Subcutaneous abdominal adipose tissue (tissue), 5 donors: Measurements from ENCODE around the gene OTUD5.
A peak's percentile ranks its signal among the peaks of the same experiment; 100 is the strongest.

ENCODE experiments used
- H3K27ac ChIP-seq: one replicate; pipeline ENCODE4 v1.7.0; 2013; ENCODE audit warnings: low read depth, mild to moderate bottlenecking, inconsistent platforms, low read length, moderate library complexity
- H3K27me3 ChIP-seq, 5 donors: one replicate each; pipeline ENCODE4 v1.7.0; 2013; ENCODE audit warnings: low read length in 5 of 5, inconsistent platforms in 1 of 5; ENCODE audit not compliant: control insufficient read depth in 5 of 5, insufficient read depth in 4 of 5
- H3K36me3 ChIP-seq, 5 donors: one replicate each; pipeline ENCODE4 v1.7.0; 2013; ENCODE audit warnings: low read length in 5 of 5; ENCODE audit not compliant: control insufficient read depth in 5 of 5, insufficient read depth in 5 of 5
- H3K4me1 ChIP-seq, 5 donors: one replicate each; pipeline ENCODE4 v1.7.0; 2013; ENCODE audit warnings: low read length in 5 of 5, mild to moderate bottlenecking in 3 of 5, moderate library complexity in 1 of 5; ENCODE audit not compliant: control insufficient read depth in 5 of 5, insufficient read depth in 5 of 5
- H3K4me3 ChIP-seq, 5 donors: one replicate each; pipeline ENCODE4 v1.7.0; 2013; ENCODE audit warnings: low read length in 5 of 5, low read depth in 1 of 5
- H3K9ac ChIP-seq, 5 donors: one replicate each; pipeline ENCODE4 v1.7.0; 2013; ENCODE audit warnings: low read length in 5 of 5, mild to moderate bottlenecking in 4 of 5, moderate library complexity in 3 of 5
- H3K9me3 ChIP-seq, 5 donors: one replicate each; pipeline ENCODE4 v1.7.0; 2013; ENCODE audit warnings: low read length in 5 of 5; ENCODE audit not compliant: control insufficient read depth in 5 of 5
- donor health status: healthy.
- donor health status: healthy.
- donor health status: healthy.
- donor health status: healthy.
- donor health status: healthy.

Gene OTUD5

DNA sequence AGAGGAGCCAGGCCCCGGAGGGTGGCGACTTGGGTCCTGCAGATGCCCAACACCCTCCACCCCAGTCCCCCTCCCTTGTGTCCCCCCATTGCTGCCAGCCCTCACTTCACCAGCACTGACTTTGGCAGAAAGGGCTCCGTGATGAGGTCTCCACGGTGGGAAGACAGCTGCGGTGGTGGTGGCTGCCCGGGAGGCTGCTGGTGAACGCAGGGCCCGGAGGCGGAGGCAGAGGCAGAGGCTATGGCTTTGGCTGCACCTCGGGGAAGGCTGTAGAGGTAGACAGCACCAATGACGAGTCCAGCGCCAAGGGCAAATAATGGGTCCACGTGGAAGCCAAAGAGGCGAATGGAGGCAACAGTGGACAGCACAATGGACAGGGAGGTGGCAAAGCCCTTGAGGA lies 52.8 kb downstream of the OTUD5 start:
- Histone ChIP-seq H3K27ac (no peak overlapping the region), H3K27me3 (peaks cover 0 to 7% (median 5%) of the 10 kb centered on the region in 5 donors), H3K9ac (no peak overlapping the region), H3K36me3 (peaks cover 0 to 60% (median 34%) of the 10 kb centered on the region in 5 donors), H3K4me3 (no peak overlapping the region), H3K9me3 (peaks cover 0 to 2% (median 0%) of the 10 kb centered on the region in 5 donors), H3K4me1 (no peaks in the 10 kb centered on the region)

DNA sequence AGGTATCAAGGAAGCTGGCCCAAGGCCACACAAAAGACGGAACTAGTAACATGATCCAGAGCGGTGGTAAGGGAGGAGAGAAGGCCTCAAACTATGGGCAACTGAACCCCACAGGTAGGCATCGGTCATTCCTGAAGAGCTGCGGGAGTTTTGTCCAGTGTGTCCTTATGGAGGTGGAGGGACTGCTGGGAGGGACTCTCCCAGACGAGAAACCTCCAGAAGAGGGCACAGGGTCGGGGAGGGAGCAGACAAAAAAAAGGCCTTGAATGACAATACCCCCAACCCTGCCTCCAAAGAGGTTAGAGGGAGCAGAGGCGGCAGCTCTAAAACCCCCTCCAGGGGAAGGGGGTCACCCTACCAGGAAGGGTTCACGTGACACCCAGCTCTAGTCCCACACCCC lies 53.2 kb downstream of the OTUD5 start:
- H3K4me3 ChIP-seq: no peak overlapping the region
- H3K9ac ChIP-seq: no peak overlapping the region
- peaks cover 0 to 59% (median 32%) of the 10 kb centered on the region in 5 donors for H3K36me3 ChIP-seq
- no peak overlapping the region for H3K27ac ChIP-seq
- peaks cover 0 to 2% (median 0%) of the 10 kb centered on the region in 5 donors for H3K9me3 ChIP-seq
- peaks cover 0 to 7% (median 5%) of the 10 kb centered on the region in 5 donors for H3K27me3 ChIP-seq
- peaks cover 0 to under 1% (median 0%) of the 10 kb centered on the region in 5 donors for H3K4me1 ChIP-seq

DNA sequence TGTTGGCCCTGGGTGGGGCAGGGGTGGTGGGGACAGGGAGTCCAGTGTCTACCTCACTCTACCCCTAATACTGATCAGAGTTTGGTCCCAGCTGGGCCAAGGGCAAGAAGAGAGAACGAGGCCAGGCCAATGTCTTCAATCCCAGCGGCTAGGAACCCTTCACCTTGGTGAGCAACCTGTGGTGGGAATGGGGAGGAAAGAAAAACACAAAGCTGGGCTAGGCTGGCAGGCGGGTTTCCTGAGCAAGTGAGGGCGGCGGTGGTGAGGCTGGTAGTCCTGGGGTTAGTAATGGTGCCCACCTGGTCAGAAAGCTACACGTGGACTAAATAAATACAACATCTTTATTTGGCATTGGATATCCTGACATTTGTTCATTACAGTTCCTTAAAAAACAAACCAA lies 54.1 kb downstream of the OTUD5 start:
- peaks cover 0 to 2% (median 0%) of the 10 kb centered on the region in 5 donors for H3K9me3 ChIP-seq
- no peak overlapping the region for H3K4me3 ChIP-seq
- H3K27me3 ChIP-seq: peaks cover 0 to 7% (median 5%) of the 10 kb centered on the region in 5 donors
- H3K27ac ChIP-seq: no peak overlapping the region
- H3K36me3 ChIP-seq: peaks cover 0 to 55% (median 31%) of the 10 kb centered on the region in 5 donors
- H3K4me1 ChIP-seq: peaks cover 0 to 8% (median 5%) of the 10 kb centered on the region in 5 donors
- H3K9ac ChIP-seq: no peak overlapping the region

DNA sequence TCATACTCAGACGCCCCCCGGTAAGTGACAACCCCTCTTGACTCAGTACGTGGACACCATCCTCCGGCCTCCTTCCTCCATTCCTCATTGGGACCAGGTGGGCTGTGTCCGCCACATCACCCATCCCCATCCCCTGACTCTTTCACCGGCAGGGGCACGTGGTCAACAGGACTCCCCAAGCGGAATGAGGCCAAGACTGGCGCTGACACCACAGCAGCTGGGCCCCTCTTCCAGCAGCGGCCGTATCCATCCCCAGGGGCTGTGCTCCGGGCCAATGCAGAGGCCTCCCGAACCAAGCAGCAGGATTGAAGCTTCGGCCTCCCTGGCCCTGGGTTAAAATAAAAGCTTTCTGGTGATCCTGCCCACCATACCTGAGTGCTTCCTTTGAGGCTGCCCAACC lies 54.6 kb downstream of the OTUD5 start:
- Histone ChIP-seq H3K9me3 (peaks cover 0 to 5% (median 0%) of the 10 kb centered on the region in 5 donors), H3K36me3 (peaks cover 0 to 55% (median 31%) of the 10 kb centered on the region in 5 donors), H3K9ac (no peak overlapping the region), H3K4me1 (peaks cover 0 to 10% (median 7%) of the 10 kb centered on the region in 5 donors), H3K27me3 (peaks cover 0 to 7% (median 5%) of the 10 kb centered on the region in 5 donors), H3K27ac (no peak overlapping the region), H3K4me3 (no peak overlapping the region)

DNA sequence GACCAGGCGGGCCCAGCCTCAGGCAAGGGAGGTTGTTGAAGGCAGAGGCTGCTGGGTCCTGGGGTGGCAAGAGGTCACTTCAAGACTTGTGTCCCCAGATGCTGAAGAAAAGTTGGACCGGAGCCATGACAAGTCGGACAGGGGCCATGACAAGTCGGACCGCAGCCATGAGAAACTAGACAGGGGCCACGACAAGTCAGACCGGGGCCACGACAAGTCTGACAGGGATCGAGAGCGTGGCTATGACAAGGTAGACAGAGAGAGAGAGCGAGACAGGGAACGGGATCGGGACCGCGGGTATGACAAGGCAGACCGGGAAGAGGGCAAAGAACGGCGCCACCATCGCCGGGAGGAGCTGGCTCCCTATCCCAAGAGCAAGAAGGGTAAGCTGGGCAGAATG lies 55.3 kb downstream of the OTUD5 start:
- Histone ChIP-seq H3K36me3 (peaks cover 0 to 55% (median 31%) of the 10 kb centered on the region in 5 donors), H3K27ac (no peak overlapping the region), H3K9ac (no peak overlapping the region), H3K9me3 (peaks cover 0 to 10% (median 4%) of the 10 kb centered on the region in 5 donors), H3K4me3 (no peak overlapping the region), H3K27me3 (peaks cover 0 to 7% (median 5%) of the 10 kb centered on the region in 5 donors), H3K4me1 (peaks cover 0 to 10% (median 7%) of the 10 kb centered on the region in 5 donors)

DNA sequence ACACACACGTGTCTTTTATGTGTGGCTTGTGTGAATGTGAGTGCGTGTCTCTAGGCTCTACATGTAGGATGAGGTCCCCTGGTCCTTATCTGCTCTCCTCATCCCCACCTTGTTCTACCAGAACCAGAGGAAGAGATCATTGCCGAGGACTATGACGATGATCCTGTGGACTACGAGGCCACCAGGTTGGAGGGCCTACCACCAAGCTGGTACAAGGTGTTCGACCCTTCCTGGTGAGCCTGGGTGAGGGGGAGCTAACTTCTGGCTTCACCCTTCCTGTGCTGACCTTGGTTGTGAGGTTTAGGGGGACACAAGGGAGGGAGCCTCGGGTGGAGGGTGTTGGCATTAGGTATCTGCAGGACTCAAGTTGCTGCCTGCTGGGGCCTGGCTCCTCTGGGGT lies 56.3 kb downstream of the OTUD5 start:
- Histone ChIP-seq H3K27me3 (peaks cover 0 to 7% (median 5%) of the 10 kb centered on the region in 5 donors), H3K4me3 (no peak overlapping the region), H3K27ac (no peak overlapping the region), H3K9me3 (peaks cover 0 to 10% (median 7%) of the 10 kb centered on the region in 5 donors), H3K4me1 (peaks cover 2 to 16% (median 16%) of the 10 kb centered on the region in 5 donors), H3K9ac (no peak overlapping the region), H3K36me3 (peaks cover 0 to 48% (median 29%) of the 10 kb centered on the region in 5 donors)

DNA sequence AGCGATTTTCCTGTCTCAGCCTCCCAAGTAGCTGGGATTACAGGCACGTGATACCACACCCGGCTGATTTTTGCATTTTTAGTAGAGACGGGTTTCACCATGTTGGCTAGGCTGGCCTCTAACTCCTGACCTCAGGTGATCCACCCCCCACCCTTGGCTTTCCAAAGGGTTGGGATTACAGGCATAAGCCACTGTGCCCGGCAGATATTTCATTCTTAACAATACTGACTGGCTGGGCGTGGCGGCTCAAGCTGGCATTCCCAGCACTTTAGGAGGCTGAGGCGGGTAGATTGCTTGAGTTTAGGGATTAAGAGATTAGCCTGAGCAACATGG lies 58.4 kb downstream of the OTUD5 start:
- Histone ChIP-seq H3K36me3 (peaks cover 0 to 38% (median 21%) of the 10 kb centered on the region in 5 donors), H3K27ac (no peak overlapping the region)

DNA sequence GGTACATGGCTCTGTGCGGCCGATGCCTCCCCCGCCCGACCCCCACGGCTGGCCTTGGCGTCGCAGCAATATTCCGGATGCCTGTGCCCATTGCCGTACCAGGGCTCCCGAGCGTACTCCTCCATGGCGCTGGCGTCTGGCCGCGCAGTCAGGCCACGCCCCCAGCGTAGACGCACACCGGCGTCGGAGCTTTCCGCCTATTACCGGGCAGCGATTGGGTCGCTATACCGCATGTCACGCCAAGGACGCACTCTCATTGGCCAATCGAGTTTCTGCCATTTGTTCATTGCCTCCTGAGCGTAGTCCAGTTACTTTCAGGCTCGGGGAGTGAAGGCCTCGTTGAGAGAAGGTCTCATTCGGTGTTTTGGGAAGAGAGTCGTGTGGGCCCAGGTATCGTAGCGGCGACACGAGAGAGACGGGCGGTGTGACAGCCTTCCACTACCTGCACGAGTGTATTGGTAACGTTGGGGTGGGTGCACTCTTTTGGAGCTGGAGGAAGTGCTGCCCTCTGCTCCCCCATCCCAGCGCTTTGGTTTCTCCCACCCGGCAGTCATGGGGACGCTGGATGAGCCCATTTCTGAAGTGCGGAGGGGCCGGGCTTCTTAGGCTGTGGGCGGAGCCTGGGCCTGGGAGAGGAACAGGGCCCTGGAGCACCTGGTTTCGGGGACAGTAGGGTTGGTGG lies 59.6 kb downstream of the OTUD5 start, which contains the start of the genes PQBP1 and TIMM17B:
Gene PQBP1, plus strand, starts transcription at position 306 of the 682 bp plus-strand sequence. CDS start 580 bp downstream, outside the sequence.
Gene TIMM17B, minus strand, starts transcription at position 144 of the 682 bp plus-strand sequence. Its CDS starts 19 bp downstream, at position 125.
- peak within 1 kb of the TSS; percentile 95 for H3K27ac ChIP-seq
- peaks cover 2 to 16% (median 16%) of the 10 kb centered on the region in 5 donors for H3K4me1 ChIP-seq
- H3K36me3 ChIP-seq: peaks cover 0 to 39% (median 16%) of the 10 kb centered on the region in 5 donors
- H3K9me3 ChIP-seq: peaks cover 0 to 10% (median 7%) of the 10 kb centered on the region in 5 donors
- peaks cover 0 to 8% (median 2%) of the 10 kb centered on the region in 5 donors for H3K27me3 ChIP-seq
- H3K9ac ChIP-seq: peak within 1 kb of the TSS; percentile 75 to 91 (median 82)
- H3K4me3 ChIP-seq: peak within 1 kb of the TSS; percentile 71 to 82 (median 80)

More for the DNA sequence above, 58.4 kb downstream of the OTUD5 start:
- H3K9ac ChIP-seq: no peak overlapping the region
- H3K27me3 ChIP-seq: peaks cover 0 to 5% (median 5%) of the 10 kb centered on the region in 5 donors
- H3K4me1 ChIP-seq: peaks cover 2 to 16% (median 16%) of the 10 kb centered on the region in 5 donors
- H3K9me3 ChIP-seq: peaks cover 0 to 10% (median 7%) of the 10 kb centered on the region in 5 donors
- H3K4me3 ChIP-seq: no peak overlapping the region

DNA sequence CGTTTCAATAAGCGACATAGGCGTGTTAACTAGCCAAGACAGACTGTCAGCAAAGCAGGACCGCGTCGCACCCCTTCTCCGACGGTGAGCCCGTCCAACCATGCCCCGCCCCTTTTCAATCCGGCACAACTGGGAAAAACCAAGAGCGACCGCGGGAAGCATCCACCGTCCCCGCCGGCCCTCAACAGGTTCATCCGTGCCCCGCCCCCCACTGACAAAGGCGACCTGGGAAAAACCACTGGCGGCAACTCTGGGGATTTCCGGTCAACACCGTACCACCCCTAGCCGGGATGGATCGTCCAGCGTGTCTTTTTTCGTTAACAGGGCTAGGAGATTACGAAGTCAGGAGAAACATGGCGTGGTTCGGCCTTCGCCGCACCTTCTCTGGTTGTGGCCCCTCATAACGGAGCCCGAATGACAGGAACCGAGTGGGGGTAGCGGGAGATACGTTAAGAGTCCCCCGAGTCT lies 60.2 kb downstream of the OTUD5 start:
- H3K4me1 ChIP-seq: peaks cover 2 to 16% (median 16%) of the 10 kb centered on the region in 5 donors
- H3K36me3 ChIP-seq: peaks cover 0 to 34% (median 10%) of the 10 kb centered on the region in 5 donors
- H3K4me3 ChIP-seq: peak overlapping the region; percentile 71 to 82 (median 80)
- peak overlapping the region; percentile 95 for H3K27ac ChIP-seq
- peaks cover 0 to 5% (median 2%) of the 10 kb centered on the region in 5 donors for H3K27me3 ChIP-seq
- H3K9me3 ChIP-seq: peaks cover 0 to 10% (median 7%) of the 10 kb centered on the region in 5 donors
- peak overlapping the region; percentile 75 to 91 (median 82) for H3K9ac ChIP-seq

DNA sequence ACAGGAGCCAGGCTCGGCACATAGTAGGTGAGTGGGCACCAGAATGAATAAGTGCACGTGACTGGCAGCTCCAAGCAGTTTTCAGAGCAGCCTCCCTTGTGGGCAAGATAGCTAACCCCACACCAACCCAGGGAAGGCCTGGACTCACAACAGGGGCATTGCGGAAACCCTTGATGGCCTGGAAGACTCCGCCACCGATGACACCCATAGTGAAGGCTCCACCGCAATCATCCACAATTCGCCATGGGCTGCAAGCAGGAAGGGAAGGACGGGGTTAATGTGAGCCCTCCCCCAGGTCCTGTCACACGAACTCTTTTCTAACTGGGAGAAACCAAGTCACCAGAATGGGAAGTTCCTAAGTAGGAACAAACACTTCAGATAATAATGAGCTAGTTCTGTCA lies 60.8 kb downstream of the OTUD5 start:
- peaks cover 2 to 21% (median 21%) of the 10 kb centered on the region in 5 donors for H3K4me1 ChIP-seq
- H3K36me3 ChIP-seq: peaks cover 0 to 28% (median 5%) of the 10 kb centered on the region in 5 donors
- peak overlapping the region in 4 of 5 donors; percentile 80 to 91 (median 85) for H3K9ac ChIP-seq
- peaks cover 0 to 10% (median 7%) of the 10 kb centered on the region in 5 donors for H3K9me3 ChIP-seq
- H3K27me3 ChIP-seq: peaks cover 0 to 6% (median 2%) of the 10 kb centered on the region in 5 donors
- peak overlapping the region; percentile 71 to 82 (median 80) for H3K4me3 ChIP-seq
- H3K27ac ChIP-seq: peak overlapping the region; percentile 95
